ENCODE measurements around the gene RPUSD1. TPM values are rescaled to one million over a fixed set of nuclear protein-coding genes. Genes with fewer than 3 reads are reported as not detected.
A peak's percentile ranks its signal among the peaks of the same experiment; 100 is the strongest.

RPUSD1 gene
- total RNA-seq, 1 experiment from 2014 or later: 59.9 TPM

- Histone ChIP-seq H3K4me1 (ENCODE audit: control insufficient read depth in 1 of 2, insufficient read depth in 2 of 2, low read length in 2 of 2) (peaks cover 29 to 43% of the 10 kb centered on the region in 2 experiments), H3K27ac (ENCODE audit: low read depth, low read length) (peak overlapping the region; percentile 26; the same call in 1 of the 2 replicates), H3K79me2 (ENCODE audit: insufficient read depth, low read length) (peaks cover 26% of the 10 kb centered on the region), H3K36me3 (ENCODE audit: control insufficient read depth in 1 of 2, insufficient read depth in 2 of 2, low read length in 2 of 2) (peaks cover 7 to 11% of the 10 kb centered on the region in 2 experiments; a peak in 3 of 4 replicates), H3K9me2 (ENCODE audit: insufficient read depth) (no peaks in the 10 kb centered on the region), H3K4me2 (ENCODE audit: low read length) (no peak overlapping the region), H3K9me3 (ENCODE audit: control insufficient read depth in 1 of 2, insufficient read depth in 1 of 2, low read depth in 1 of 2, low read length in 2 of 2) (no peaks in the 10 kb centered on the region), H3K9ac (ENCODE audit: low read length) (no peak overlapping the region), H3K27me3 (ENCODE audit: insufficient read depth, low read length) (no peaks in the 10 kb centered on the region), H4K20me1 (ENCODE audit: insufficient read depth) (no peaks in the 10 kb centered on the region), H3K4me3 (replicated peaks in 1 of 2; ENCODE audit: low read depth in 1 of 2, low read length in 2 of 2) (no peak overlapping the region), H2AFZ (ENCODE audit: low read depth, low read length, poor library complexity, severe bottlenecking) (no peak overlapping the region)
- DNase-seq (ENCODE audit: low read depth, low spot score): no peak
- TF ChIP-seq FOSL1 (IDR thresholded peaks at IDR 0.05; ENCODE audit: low read depth): no peak
- no peak for TF ChIP-seq SIN3A (IDR thresholded peaks at IDR 0.05; ENCODE audit: low read depth)
- no peak for TF ChIP-seq POLR2AphosphoS5 (IDR thresholded peaks at IDR 0.05; ENCODE audit: low read depth, low read length)
- no peak for TF ChIP-seq REST (IDR thresholded peaks at IDR 0.05; ENCODE audit: low read depth)
- TF ChIP-seq EZH2phosphoT487 (IDR thresholded peaks at IDR 0.05; ENCODE audit: borderline replicate concordance): no peak
- no peak for TF ChIP-seq YY1 (IDR thresholded peaks at IDR 0.05; ENCODE audit: extremely low read depth, insufficient replicate concordance, low read depth, low read length)
- TF ChIP-seq RAD21 (IDR thresholded peaks at IDR 0.05; ENCODE audit: low read depth): no peak
- TF ChIP-seq EGR1 (IDR thresholded peaks at IDR 0.05; ENCODE audit: low read depth): no peak
- TF ChIP-seq, protein P1, sequence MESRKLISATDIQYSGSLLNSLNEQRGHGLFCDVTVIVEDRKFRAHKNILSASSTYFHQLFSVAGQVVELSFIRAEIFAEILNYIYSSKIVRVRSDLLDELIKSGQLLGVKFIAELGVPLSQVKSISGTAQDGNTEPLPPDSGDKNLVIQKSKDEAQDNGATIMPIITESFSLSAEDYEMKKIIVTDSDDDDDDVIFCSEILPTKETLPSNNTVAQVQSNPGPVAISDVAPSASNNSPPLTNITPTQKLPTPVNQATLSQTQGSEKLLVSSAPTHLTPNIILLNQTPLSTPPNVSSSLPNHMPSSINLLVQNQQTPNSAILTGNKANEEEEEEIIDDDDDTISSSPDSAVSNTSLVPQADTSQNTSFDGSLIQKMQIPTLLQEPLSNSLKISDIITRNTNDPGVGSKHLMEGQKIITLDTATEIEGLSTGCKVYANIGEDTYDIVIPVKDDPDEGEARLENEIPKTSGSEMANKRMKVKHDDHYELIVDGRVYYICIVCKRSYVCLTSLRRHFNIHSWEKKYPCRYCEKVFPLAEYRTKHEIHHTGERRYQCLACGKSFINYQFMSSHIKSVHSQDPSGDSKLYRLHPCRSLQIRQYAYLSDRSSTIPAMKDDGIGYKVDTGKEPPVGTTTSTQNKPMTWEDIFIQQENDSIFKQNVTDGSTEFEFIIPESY (IDR thresholded peaks at IDR 0.05; ENCODE audit: extremely low read depth, insufficient replicate concordance, low read length): no peak
- TF ChIP-seq POLR2A (IDR thresholded peaks at IDR 0.05; ENCODE audit: borderline replicate concordance, extremely low read depth, insufficient read depth, insufficient read length): no peak
- no peak for TF ChIP-seq ZFX (IDR thresholded peaks at IDR 0.05)
- TF ChIP-seq TCF7L2 (IDR thresholded peaks at IDR 0.05; ENCODE audit: borderline replicate concordance, extremely low read depth, insufficient read depth, insufficient read length): no peak
- TF ChIP-seq EZH2 (IDR thresholded peaks at IDR 0.05): no peak
- TF ChIP-seq ZNF274 (IDR thresholded peaks at IDR 0.05; ENCODE audit: low read depth, low read length): no peak
- TF ChIP-seq CBX3 (IDR thresholded peaks at IDR 0.05; ENCODE audit: low read depth): no peak
- TF ChIP-seq MAX (IDR thresholded peaks at IDR 0.05): no peak
- TF ChIP-seq SRF (IDR thresholded peaks at IDR 0.05; ENCODE audit: low read depth): no peak
- TF ChIP-seq SP1 (IDR thresholded peaks at IDR 0.05; ENCODE audit: low read depth): no peak
- no peak for TF ChIP-seq CTCF (IDR thresholded peaks at IDR 0.05 in 2 of 3, conservative IDR thresholded peaks at IDR 0.05 in 1 of 3; ENCODE audit: borderline replicate concordance in 1 of 3, insufficient read depth in 1 of 3, low read depth in 2 of 3, low read length in 2 of 3)
- TF ChIP-seq ELF1 (IDR thresholded peaks at IDR 0.05; ENCODE audit: borderline replicate concordance, low read depth): no peak
- RAD21 ChIA-PET (ENCODE audit: low non-redundant PET in 1 of 2, low total read pairs in 2 of 2, uncharacterized antibody in 2 of 2, unreplicated experiment in 2 of 2): no interaction called here
- CTCF ChIA-PET: no interaction called here
- no TSS peak for BruUV-seq (replicated peaks)
- POLR2A ChIA-PET: no interaction called here
- no peak for ATAC-seq
- intact Hi-C loops (cut with micrococcal nuclease): no loop called here
These were observed 23.9 kb downstream of the RPUSD1 start for GRCh38 chr16:764184-764750.

All from HCT116 (cell line).